Measurements from ENCODE around the gene HDAC9.

HDAC9 gene

GRCh38 chr7:18552943-18553604 is 57.5 kb downstream of the HDAC9 start:
- in situ Hi-C loops (cut with MboI; ENCODE audit: low sequenced_read_pairs), result no loop called here

GRCh38 chr7:18553605-18554003 is 58.1 kb downstream of the HDAC9 start:
- in situ Hi-C loops (cut with MboI; ENCODE audit: low sequenced_read_pairs), result no loop called here

- in situ Hi-C loops (cut with MboI; ENCODE audit: low sequenced_read_pairs), result no loop called here
Measured at GRCh38 chr7:18555120-18555519, 59.6 kb downstream of the HDAC9 start.

GRCh38 chr7:18555968-18556367 is 60.4 kb downstream of the HDAC9 start:
- in situ Hi-C loops (cut with MboI; ENCODE audit: low sequenced_read_pairs), result no loop called here

GRCh38 chr7:18558503-18558902 is 63.0 kb downstream of the HDAC9 start:
- in situ Hi-C loops (cut with MboI; ENCODE audit: low sequenced_read_pairs), result no loop called here

- in situ Hi-C loops (cut with MboI; ENCODE audit: low sequenced_read_pairs), result no loop called here
Measured at GRCh38 chr7:18558910-18559309, 63.4 kb downstream of the HDAC9 start.

GRCh38 chr7:18559756-18560155 is 64.2 kb downstream of the HDAC9 start:
- in situ Hi-C loops (cut with MboI; ENCODE audit: low sequenced_read_pairs), result no loop called here

- in situ Hi-C loops (cut with MboI; ENCODE audit: low sequenced_read_pairs), result no loop called here
Measured at GRCh38 chr7:18564779-18565178, 69.2 kb downstream of the HDAC9 start.

GRCh38 chr7:18565337-18565736 is 69.8 kb downstream of the HDAC9 start:
- in situ Hi-C loops (cut with MboI; ENCODE audit: low sequenced_read_pairs), result no loop called here

- in situ Hi-C loops (cut with MboI; ENCODE audit: low sequenced_read_pairs), result no loop called here
Measured at GRCh38 chr7:18566205-18566604, 70.7 kb downstream of the HDAC9 start.

GRCh38 chr7:18566829-18567228 is 71.3 kb downstream of the HDAC9 start:
- in situ Hi-C loops (cut with MboI; ENCODE audit: low sequenced_read_pairs), result no loop called here

- in situ Hi-C loops (cut with MboI; ENCODE audit: low sequenced_read_pairs), result no loop called here
Measured at GRCh38 chr7:18570441-18570840, 74.9 kb downstream of the HDAC9 start.

GRCh38 chr7:18570890-18571478 is 75.4 kb downstream of the HDAC9 start:
- in situ Hi-C loops (cut with MboI; ENCODE audit: low sequenced_read_pairs), result no loop called here

GRCh38 chr7:18572154-18572553 is 76.6 kb downstream of the HDAC9 start:
- in situ Hi-C loops (cut with MboI; ENCODE audit: low sequenced_read_pairs), result no loop called here

GRCh38 chr7:18572885-18573284 is 77.3 kb downstream of the HDAC9 start:
- in situ Hi-C loops (cut with MboI; ENCODE audit: low sequenced_read_pairs), result no loop called here

GRCh38 chr7:18573410-18574234 is 78.1 kb downstream of the HDAC9 start:
- in situ Hi-C loops (cut with MboI; ENCODE audit: low sequenced_read_pairs), result no loop called here

GRCh38 chr7:18574235-18574540 is 78.6 kb downstream of the HDAC9 start:
- in situ Hi-C loops (cut with MboI; ENCODE audit: low sequenced_read_pairs), result no loop called here

GRCh38 chr7:18574676-18575075 is 79.1 kb downstream of the HDAC9 start:
- in situ Hi-C loops (cut with MboI; ENCODE audit: low sequenced_read_pairs), result no loop called here

GRCh38 chr7:18575622-18576572 is 80.3 kb downstream of the HDAC9 start:
- in situ Hi-C loops (cut with MboI; ENCODE audit: low sequenced_read_pairs), result no loop called here

- in situ Hi-C loops (cut with MboI; ENCODE audit: low sequenced_read_pairs), result no loop called here
Measured at GRCh38 chr7:18577096-18577771, 81.7 kb downstream of the HDAC9 start.

GRCh38 chr7:18579698-18580097 is 84.1 kb downstream of the HDAC9 start:
- in situ Hi-C loops (cut with MboI; ENCODE audit: low sequenced_read_pairs), result no loop called here

Measured in HL-60/S4 (cell line).